ENCODE data around the gene MINAR2. TPM values are rescaled to one million over a fixed set of nuclear protein-coding genes. Genes with fewer than 3 reads are reported as not detected.

The MINAR2 gene
- total and polyA plus RNA-seq, 12 donors = 0.03 to 0.39 TPM; not detected in 10

DNA sequence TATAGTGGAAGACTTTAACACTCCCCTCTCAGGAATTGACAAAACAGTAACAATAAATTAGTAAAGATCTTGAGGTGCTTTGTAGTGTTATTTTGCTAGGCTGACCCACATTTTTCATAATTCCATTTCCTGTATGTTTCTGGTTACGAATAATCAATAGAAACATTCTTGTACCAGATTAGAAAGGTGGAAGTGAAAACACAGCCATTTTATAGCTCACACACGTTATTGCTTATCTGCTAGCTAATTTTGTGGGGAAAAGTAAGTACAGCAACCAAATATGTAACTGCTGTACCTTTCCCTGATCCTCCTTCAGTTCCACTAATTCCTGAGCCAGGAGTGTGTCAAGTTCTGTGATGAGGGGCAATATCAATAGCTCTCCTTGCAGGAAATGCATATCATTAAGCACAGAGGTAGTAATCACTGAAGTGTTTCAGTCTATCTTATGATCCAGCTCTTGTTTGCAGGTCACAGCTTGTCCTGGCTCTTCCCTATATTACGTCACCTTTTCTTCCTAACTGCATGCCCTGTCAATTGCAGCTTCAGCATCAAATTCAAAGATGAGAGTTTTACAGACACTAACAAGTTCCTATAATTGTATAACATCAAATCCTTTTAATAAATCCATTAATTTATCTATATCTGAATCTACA lies 59.4 kb downstream of the MINAR2 start:
- no peak overlapping the region for H3K27ac ChIP-seq
- intact Hi-C loops (cut with DNase I) = no loop called here
- H3K27me3 ChIP-seq = no peaks in the 10 kb centered on the region
- DNase-seq = no peak
- no peak for TF ChIP-seq POLR2A (IDR thresholded peaks at IDR 0.05)
- TF ChIP-seq, protein P1, sequence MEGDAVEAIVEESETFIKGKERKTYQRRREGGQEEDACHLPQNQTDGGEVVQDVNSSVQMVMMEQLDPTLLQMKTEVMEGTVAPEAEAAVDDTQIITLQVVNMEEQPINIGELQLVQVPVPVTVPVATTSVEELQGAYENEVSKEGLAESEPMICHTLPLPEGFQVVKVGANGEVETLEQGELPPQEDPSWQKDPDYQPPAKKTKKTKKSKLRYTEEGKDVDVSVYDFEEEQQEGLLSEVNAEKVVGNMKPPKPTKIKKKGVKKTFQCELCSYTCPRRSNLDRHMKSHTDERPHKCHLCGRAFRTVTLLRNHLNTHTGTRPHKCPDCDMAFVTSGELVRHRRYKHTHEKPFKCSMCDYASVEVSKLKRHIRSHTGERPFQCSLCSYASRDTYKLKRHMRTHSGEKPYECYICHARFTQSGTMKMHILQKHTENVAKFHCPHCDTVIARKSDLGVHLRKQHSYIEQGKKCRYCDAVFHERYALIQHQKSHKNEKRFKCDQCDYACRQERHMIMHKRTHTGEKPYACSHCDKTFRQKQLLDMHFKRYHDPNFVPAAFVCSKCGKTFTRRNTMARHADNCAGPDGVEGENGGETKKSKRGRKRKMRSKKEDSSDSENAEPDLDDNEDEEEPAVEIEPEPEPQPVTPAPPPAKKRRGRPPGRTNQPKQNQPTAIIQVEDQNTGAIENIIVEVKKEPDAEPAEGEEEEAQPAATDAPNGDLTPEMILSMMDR (IDR thresholded peaks at IDR 0.05) = no peak
- H3K9me3 ChIP-seq (replicated peaks in 1 of 3) = no peaks in the 10 kb centered on the region
- H3K36me3 ChIP-seq (replicated peaks in 1 of 2) = no peaks in the 10 kb centered on the region
- H3K4me1 ChIP-seq (replicated peaks in 1 of 2) = no peaks in the 10 kb centered on the region
- H3K4me3 ChIP-seq = no peak overlapping the region
- 44 to 65% (median 52%) methylated on average over 3 of the region's 3 CpGs for WGBS, 4 donors

Other genes starting within 250 kb of the MINAR2 start
- 1 to 10 TPM in 4 of 9 donors, under 1 TPM in 5; 0.54 to 2.5 (median 0.84) TPM for gene CHSY3, start 156.4 kb downstream of the MINAR2 start, total RNA-seq
- 1 to 10 TPM in 1 of 3 donors, under 1 TPM in 2; 0.08 to 1.1 (median 0.20) TPM for gene CHSY3, start 156.4 kb downstream of the MINAR2 start, polyA plus RNA-seq

All from adrenal gland (tissue), 12 donors.